GM21390 (cell line): ENCODE measurements around the gene KCNB1.

ENCODE experiments used
- ATAC-seq: cut with Tn5 transposase; IDR thresholded peaks from one replicate; pipeline ENCODE4 v1.9.1; 2021; ENCODE audit not compliant: unreplicated experiment

KCNB1 gene

GRCh38 chr20:49501917-49502316 lies 19.4 kb upstream of the KCNB1 start:
- no peak for ATAC-seq

- no peak for ATAC-seq
Observed at GRCh38 chr20:49497398-49497669, 14.9 kb upstream of the KCNB1 start.

DNA sequence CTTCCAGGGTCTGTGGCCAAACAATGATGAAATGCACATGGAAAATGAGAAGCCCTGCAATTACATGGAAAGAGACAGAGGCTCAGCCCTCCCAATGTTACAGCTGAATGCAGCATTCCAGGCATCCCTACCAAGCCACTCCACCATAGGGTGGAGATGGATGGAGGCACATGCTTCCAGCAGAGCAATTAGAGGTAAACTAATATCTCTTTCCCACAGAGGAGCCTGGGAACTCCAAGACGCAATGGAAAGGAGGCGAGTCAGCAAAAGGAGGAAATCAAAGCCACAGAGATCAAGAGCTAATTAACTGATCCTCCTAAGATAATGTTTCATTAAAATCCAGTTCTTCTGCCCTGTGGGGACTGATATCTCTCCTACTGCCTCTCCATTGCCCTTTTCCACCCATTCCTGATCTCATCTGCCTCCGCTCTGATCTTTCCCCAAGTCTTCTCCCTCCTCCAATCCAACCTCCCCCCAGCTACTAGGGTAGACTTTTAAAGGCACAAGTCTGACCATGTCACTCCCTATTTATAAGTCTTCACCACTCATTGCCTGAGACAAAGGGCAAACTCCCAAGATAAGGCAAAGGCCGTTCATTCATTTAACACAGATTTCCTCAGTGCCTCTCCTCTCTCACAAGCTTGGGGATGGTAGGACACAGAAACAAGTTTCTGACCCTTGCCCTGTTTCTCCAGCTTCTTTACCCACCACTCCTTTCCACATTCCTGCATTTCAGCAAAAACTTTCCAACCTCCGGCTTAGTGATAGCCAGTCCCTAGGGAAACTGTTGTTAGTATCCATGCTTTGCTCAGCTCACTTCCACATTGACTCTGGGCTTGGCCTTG lies 14.3 kb upstream of the KCNB1 start:
- no peak for ATAC-seq

DNA sequence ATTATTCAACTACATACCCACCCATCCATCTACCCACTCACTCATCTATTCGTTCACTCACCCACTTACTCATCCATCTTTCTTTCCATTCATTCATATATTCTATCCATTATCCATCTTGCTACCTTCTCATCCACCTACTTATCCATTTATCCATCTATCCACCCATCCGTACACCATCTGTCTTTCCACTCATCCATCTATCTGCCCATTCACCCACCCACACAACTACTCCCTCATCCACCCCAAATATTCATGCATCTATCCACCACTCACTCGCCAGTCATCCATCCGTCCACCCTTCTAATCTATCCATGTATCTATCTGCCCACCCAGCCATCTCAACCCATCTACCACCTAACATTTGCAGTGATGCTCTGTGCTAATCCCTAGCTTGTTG lies 13.6 kb upstream of the KCNB1 start:
- ATAC-seq = no peak

DNA sequence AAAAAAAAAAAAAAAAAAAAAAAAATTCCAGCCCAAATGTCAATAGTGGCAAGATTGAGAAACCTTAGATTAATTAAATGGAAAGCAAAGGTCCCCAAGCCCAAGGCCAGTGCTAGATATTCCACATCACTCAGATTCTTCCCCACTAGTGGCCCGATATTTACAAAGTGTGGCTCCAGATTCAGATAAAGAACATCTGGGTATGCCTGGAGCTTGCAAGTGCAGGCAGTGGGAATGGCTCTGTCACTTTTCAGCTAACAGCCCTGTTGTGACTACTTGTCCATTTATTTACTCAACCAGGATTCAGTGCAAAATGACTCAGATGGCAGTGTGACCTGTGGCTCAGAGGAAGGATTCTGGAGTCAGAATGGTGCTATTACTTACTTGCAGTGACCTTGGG lies 8.2 kb upstream of the KCNB1 start:
- no peak for ATAC-seq

DNA sequence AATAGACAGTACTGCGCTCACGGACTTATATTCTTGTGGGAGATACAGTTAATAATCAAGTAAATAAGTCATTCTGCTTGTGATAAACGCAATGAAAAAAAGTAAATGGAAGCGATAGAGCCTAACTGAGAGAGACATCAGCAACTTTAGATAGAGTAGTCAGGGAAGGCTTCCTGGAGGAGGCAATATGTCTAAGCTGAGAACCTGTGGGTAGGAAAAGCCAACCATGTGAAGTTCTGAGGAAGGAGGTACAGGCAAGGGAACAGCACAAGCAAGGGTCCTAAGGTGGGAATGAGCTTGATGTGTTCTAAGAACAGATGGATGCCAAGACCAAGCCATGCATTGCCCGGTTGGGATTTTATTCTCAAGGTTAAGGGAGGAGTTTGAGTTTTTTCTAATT lies 7.2 kb upstream of the KCNB1 start:
- no peak for ATAC-seq

- ATAC-seq = no peak
Observed at GRCh38 chr20:49486064-49486463, 3.6 kb upstream of the KCNB1 start.

DNA sequence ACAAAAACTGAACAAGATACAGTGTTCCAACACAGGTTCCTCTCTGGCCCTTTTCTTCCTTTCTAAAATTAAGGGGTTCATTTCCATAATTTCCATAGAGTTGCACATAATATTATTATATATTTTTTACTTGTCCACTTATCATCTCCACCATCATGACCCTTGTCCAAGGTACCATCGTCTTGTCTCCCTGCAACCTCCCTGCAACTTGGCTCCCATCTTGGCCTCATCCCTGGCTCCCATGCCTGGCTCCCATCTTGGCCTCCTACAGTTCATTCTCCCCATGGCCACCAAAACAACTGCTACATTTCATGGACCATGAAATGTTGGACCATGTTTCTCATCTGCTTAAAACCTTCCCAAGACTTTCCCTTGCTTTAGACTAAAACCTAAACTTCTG lies 3.1 kb upstream of the KCNB1 start:
- ATAC-seq = no peak

- no peak for ATAC-seq
Observed at GRCh38 chr20:49484180-49485140, 2.0 kb upstream of the KCNB1 start.

GRCh38 chr20:49483696-49484123 lies 1.2 kb upstream of the KCNB1 start:
- no peak for ATAC-seq

GRCh38 chr20:49483018-49483695 lies 689 bp upstream of the KCNB1 start:
- no peak for ATAC-seq

DNA sequence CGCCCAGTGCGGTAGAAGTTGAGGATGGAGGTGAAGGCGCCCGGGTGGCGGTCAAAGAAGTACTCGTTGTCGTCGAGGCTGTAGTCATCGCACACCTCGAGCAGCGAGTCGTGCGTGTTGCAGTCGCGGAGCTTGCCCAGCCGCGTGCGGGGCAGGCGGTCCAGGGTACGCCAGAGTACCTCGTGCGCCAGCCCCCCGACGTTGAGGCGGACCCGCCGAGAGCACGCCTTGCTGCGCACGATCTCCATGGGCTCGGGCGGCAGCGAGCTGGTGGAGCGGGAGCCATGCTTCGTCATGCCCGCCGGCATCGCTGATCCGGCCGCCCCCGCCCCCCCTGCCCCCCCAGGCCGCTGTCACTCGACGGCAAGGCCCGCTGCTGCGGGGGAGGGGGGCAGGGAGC lies 295 bp downstream of the KCNB1 start:
- no peak for ATAC-seq

DNA sequence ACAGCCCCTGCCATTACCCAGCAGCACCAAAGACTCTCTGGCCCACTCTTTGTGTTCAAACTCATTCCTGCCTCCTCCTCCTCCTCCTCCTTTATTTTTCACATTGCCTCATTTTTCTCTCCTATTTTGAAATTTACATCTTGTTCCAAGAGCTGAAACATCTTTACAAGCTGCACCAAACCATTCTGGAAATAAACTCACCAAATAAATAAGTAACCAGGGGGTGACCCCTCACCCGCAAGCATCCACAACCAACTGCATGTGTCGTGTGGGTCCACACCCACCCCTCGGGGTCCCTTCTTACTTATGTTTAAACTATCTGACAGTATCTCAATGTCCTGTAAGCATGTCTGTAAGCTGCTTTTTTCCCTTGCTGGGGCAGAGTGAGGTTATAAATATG lies 1.4 kb downstream of the KCNB1 start:
- no peak for ATAC-seq

DNA sequence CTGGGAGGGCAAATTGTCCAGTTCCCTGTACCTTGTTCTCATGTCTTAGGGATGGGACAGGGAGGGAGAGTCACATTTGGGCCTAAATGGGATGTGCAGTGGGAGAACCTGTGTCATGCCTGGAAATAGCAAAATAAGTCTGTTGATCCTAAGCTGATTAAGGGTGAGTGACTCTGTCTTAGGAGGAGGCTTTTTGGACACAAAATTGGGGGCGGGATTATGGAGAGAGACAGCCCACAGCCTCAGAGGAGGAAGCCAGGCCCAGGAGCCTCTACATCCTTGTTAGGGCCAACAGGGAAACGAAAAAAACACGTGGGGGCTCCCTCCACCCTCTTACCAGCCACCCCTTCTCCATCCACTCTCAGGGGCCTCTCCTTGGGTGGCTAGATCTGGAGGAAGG lies 2.2 kb downstream of the KCNB1 start:
- ATAC-seq = no peak

DNA sequence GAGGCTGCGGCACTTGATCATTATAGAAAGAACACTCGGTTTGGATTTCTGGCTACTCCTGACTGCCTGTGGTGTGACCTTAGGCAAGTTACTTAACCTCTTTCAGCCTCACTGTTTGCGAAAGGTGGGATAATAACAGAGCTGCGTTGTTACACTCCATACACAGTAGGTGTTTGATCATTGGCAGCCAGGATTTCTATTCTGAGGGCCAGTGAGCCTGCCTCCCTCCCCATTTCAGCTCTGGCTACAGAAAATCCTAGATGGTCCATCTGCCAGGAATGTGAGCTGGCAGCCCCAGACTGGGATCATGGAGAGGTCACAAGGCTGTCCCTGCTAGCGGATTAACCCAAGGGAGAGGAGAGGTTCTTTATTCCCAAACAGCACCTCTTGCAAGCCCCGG lies 2.7 kb downstream of the KCNB1 start:
- ATAC-seq = no peak

DNA sequence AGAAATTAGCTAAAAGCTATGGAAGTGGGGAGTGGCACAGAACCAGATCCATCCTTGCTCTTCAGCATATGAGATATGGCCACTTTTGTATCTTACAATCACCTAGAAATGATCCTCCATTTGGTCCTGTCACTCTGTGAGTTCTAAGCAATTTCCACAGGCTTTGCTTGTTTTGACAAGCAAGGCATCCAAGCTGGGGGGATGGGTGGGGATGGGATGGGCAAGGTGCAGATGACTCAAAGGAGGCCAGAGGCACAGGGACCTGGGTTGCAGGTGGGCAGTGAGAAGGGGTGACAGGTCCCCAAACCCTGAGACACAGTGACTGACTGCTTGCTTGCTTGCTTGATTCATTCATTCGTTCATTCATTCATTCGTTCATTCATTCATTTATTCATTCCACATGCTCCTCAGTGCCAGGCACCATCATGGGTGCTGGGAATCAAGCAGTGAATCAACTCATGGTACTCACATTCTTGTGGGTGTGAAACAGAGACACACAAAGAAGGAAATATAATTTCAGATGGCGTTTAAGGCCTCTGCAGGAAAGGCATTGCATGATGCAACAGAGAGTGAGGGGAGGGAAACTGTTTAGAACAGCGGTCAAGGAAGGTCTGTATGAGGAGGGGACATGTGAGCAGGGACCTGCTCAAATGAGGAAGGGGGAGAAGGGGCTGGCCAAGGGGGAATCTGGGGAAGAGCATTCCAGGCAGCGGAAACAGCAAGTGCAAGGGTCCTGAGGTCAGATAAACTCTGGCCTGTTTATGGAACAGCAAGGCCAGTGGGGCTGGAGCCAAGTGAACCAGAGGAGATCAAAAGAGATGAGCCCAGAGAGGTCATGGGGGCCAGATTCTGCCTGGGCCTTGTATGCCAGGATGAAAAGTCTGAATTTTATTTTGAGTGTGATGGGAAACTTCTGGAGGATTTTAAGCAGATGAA lies 3.4 kb downstream of the KCNB1 start:
- no peak for ATAC-seq

DNA sequence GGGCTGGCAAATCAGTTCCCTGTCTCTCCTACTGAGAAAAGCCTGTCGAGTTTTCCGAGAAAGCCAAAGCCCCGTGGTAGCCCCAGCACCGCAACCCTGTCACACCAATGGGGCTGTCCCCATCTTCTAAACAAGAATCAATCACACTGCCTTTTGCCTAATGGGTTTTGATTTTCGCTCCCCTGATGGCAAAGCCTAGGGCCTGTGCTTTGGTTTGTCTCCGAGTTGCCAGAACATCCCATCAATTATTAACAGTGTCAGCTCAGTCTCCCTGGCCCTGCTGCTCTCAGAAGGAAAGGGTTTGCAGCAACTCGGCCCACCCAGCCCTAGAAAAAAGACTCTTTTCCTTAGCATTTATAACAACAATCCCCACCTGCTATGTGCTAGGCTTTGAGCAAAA lies 4.2 kb downstream of the KCNB1 start:
- no peak for ATAC-seq

GRCh38 chr20:49477200-49477599 lies 5.3 kb downstream of the KCNB1 start:
- ATAC-seq = no peak

- no peak for ATAC-seq
Observed at GRCh38 chr20:49476016-49476355, 6.5 kb downstream of the KCNB1 start.

- ATAC-seq = no peak
Observed at GRCh38 chr20:49475292-49476015, 7.0 kb downstream of the KCNB1 start.
